Fibroblast of lung (primary cell): ENCODE results near the gene NRIP1.

ENCODE experiments used
- EZH2 ChIP-seq: IDR thresholded peaks from 2 replicates; pipeline ENCODE4 v1.5.1; 2012; ENCODE audit warnings: low read length, control low read depth, mild to moderate bottlenecking; ENCODE audit errors: missing control alignments
- TF ChIP-seq, protein P1 (sequence below), 2 donors: IDR thresholded peaks in 1 of 2; conservative IDR thresholded peaks in 1 of 2; 1 replicate in 1 of 2; 2 replicates in 1 of 2; pipeline ENCODE4 v1.5.1; 2011 to 2012; ENCODE audit warnings: low read length in 2 of 2, control low read depth in 1 of 2, inconsistent platforms in 1 of 2, low read depth in 1 of 2, mild to moderate bottlenecking in 1 of 2

DNA sequence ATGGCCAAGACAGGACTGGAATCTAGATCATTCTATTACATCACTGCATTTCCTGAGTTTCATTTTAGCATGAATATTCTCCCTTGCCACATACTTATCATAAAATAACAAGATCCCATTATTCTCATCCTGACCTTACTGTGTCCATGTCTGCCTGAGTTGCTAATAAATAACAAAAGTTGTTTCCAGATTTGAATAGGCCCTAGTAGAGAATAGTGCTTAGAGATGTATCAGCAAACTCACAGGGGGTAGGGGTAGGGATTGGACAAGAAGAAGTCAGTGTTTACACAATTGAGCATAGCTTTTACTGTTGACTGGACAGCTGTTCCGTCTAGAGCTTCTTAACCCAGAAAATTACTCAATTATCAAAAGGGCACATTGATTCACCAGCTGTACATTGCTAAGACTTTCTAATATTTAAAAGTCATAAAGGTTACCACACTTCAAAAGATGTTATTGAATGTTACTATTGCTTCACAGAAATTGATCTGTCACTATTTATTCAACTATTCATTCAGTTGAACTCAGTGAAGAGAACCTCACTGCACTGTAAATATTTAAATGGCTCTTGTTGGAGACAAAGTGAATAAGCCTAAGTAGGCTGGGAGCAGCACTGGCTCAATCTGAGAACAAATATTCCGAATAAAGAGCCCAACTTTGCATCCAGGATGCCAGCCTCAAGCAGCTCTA is 121.9 kb downstream of the NRIP1 start:
- no peak for TF ChIP-seq EZH2
- TF ChIP-seq, protein P1, sequence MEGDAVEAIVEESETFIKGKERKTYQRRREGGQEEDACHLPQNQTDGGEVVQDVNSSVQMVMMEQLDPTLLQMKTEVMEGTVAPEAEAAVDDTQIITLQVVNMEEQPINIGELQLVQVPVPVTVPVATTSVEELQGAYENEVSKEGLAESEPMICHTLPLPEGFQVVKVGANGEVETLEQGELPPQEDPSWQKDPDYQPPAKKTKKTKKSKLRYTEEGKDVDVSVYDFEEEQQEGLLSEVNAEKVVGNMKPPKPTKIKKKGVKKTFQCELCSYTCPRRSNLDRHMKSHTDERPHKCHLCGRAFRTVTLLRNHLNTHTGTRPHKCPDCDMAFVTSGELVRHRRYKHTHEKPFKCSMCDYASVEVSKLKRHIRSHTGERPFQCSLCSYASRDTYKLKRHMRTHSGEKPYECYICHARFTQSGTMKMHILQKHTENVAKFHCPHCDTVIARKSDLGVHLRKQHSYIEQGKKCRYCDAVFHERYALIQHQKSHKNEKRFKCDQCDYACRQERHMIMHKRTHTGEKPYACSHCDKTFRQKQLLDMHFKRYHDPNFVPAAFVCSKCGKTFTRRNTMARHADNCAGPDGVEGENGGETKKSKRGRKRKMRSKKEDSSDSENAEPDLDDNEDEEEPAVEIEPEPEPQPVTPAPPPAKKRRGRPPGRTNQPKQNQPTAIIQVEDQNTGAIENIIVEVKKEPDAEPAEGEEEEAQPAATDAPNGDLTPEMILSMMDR (conservative IDR thresholded peaks at IDR 0.05 in 1 of 2, IDR thresholded peaks at IDR 0.05 in 1 of 2; ENCODE audit: low read depth in 1 of 2, low read length in 2 of 2) = no peak
